Measurements from ENCODE around the gene VEGFA.

VEGFA gene

GRCh38 chr6:43788301-43788700 lies 18.3 kb downstream of the VEGFA start:
- DNase-seq = no peak

GRCh38 chr6:43789447-43789846 lies 19.4 kb downstream of the VEGFA start:
- DNase-seq = no peak

GRCh38 chr6:43790031-43790430 lies 20.0 kb downstream of the VEGFA start:
- DNase-seq = no peak

GRCh38 chr6:43791745-43792422 lies 21.9 kb downstream of the VEGFA start:
- DNase-seq = no peak

GRCh38 chr6:43793154-43793874 lies 23.3 kb downstream of the VEGFA start:
- DNase-seq = no peak

GRCh38 chr6:43793875-43794242 lies 23.8 kb downstream of the VEGFA start:
- no peak for DNase-seq

GRCh38 chr6:43795421-43795820 lies 25.4 kb downstream of the VEGFA start:
- no peak for DNase-seq

GRCh38 chr6:43796168-43796567 lies 26.2 kb downstream of the VEGFA start:
- DNase-seq = no peak

GRCh38 chr6:43796903-43797890 lies 27.2 kb downstream of the VEGFA start:
- no peak for DNase-seq

GRCh38 chr6:43797919-43798318 lies 27.9 kb downstream of the VEGFA start:
- no peak for DNase-seq

GRCh38 chr6:43798688-43799444 lies 28.9 kb downstream of the VEGFA start:
- no peak for DNase-seq

GRCh38 chr6:43799551-43800297 lies 29.7 kb downstream of the VEGFA start:
- DNase-seq = no peak

GRCh38 chr6:43800298-43800623 lies 30.2 kb downstream of the VEGFA start:
- no peak for DNase-seq

- DNase-seq = no peak
Observed at GRCh38 chr6:43800746-43801494, 30.9 kb downstream of the VEGFA start.

- no peak for DNase-seq
Observed at GRCh38 chr6:43801495-43802181, 31.6 kb downstream of the VEGFA start.

- no peak for DNase-seq
Observed at GRCh38 chr6:43803055-43803782, 33.2 kb downstream of the VEGFA start.

GRCh38 chr6:43803783-43804549 lies 34.0 kb downstream of the VEGFA start:
- no peak for DNase-seq

- DNase-seq = no peak
Observed at GRCh38 chr6:43804550-43805223, 34.7 kb downstream of the VEGFA start.

GRCh38 chr6:43805699-43806042 lies 35.7 kb downstream of the VEGFA start:
- no peak for DNase-seq

Measured in amniotic stem cell (primary cell).